HFFc6 (cell line): ENCODE results near the gene CHMP2A. TPM values are rescaled to one million over a fixed set of nuclear protein-coding genes. Genes with fewer than 3 reads are reported as not detected.
"Not testable (repeated sequence)": the region's sequence is repeated elsewhere in the genome, so short reads cannot be mapped to it uniquely, and the experiment has no call there.

Experiments used
- DNase-seq: peaks from one replicate; pipeline ENCODE4 v3.0.0-alpha.2; 2018
- H3K27ac Mint-ChIP-seq: 2 replicates; pipeline ENCODE4 v1.8.0; 2020; ENCODE audit warnings: mild to moderate bottlenecking, mixed read lengths
- H3K27me3 Mint-ChIP-seq: 2 replicates; pipeline ENCODE4 v1.8.0; 2021; ENCODE audit warnings: mild to moderate bottlenecking, moderate library complexity, mixed read lengths; ENCODE audit not compliant: insufficient read depth
- H3K36me3 Mint-ChIP-seq: 2 replicates; pipeline ENCODE4 v1.8.0; 2021; ENCODE audit warnings: low read depth, mixed read lengths
- H3K4me1 Mint-ChIP-seq: 2 replicates; pipeline ENCODE4 v1.8.0; 2020; ENCODE audit warnings: low read depth, mixed read lengths
- H3K4me3 Mint-ChIP-seq: 2 replicates; pipeline ENCODE4 v1.8.0; 2020; ENCODE audit warnings: mild to moderate bottlenecking, moderate library complexity, mixed read lengths
- H3K9me3 Mint-ChIP-seq: 2 replicates; pipeline ENCODE4 v1.8.0; 2020; ENCODE audit warnings: mild to moderate bottlenecking, mixed read lengths
- CTCF ChIP-seq: fragments of 200-600 bp; sonication (generic); IDR thresholded peaks from 2 replicates; pipeline ENCODE4 v1.5.0; 2021; ENCODE audit warnings: antibody characterized with exemption, mild to moderate bottlenecking
- microRNA-seq: library from miRNA; unstranded; fragments of <30 nt; microRNA quantifications from one replicate; pipeline ENCODE4, GENCODE V29; 2019
- total RNA-seq, 6 experiments: library from RNA; stranded (reverse); fragmentation: NEBNext Ultra II Directional; extraction: Animal tissue kit (Norgen Biotek cat#: 25700); gene quantifications; 2 replicates in 1 of 6; 3 replicates in 5 of 6; pipeline ENCODE4 v1.2.3, GENCODE V29; 2021

Gene CHMP2A
- total RNA-seq, 6 experiments from 2014 or later, result 100 to 126 (median 120) TPM

- H3K4me1 Mint-ChIP-seq, result peaks cover 12% of the 10 kb centered on the region
- peaks cover 5% of the 10 kb centered on the region for H3K36me3 Mint-ChIP-seq
- no peak for DNase-seq
- no peaks in the 10 kb centered on the region for H3K9me3 Mint-ChIP-seq
- no peak for TF ChIP-seq CTCF
- no peak overlapping the region for H3K4me3 Mint-ChIP-seq
- H3K27ac Mint-ChIP-seq, result no peak overlapping the region
- H3K27me3 Mint-ChIP-seq, result peaks cover 9% of the 10 kb centered on the region
Observed at GRCh38 chr19:58513213-58513693, 41.7 kb downstream of the CHMP2A start.

- no peak for TF ChIP-seq CTCF
- no peak for DNase-seq
- Mint-ChIP-seq H3K4me1 (peaks cover 7% of the 10 kb centered on the region; the same call in 1 of the 2 replicates), H3K4me3 (no peak within 1 kb of the TSS), H3K27me3 (peaks cover 9% of the 10 kb centered on the region), H3K27ac (no peak within 1 kb of the TSS), H3K9me3 (peaks cover 10% of the 10 kb centered on the region), H3K36me3 (peaks cover 16% of the 10 kb centered on the region)
Observed at GRCh38 chr19:58511353-58512208, 43.3 kb downstream of the CHMP2A start, which contains the start of gene SLC27A5. Gene SLC27A5 (minus strand): TSS chr19:58511992. CDS start chr19:58511955, 37 bp downstream.

GRCh38 chr19:58510084-58510862 lies 44.6 kb downstream of the CHMP2A start:
- no peak for TF ChIP-seq CTCF
- Mint-ChIP-seq H3K4me1 (peaks cover under 1% of the 10 kb centered on the region; the same call in 1 of the 2 replicates), H3K36me3 (peaks cover 11% of the 10 kb centered on the region), H3K4me3 (no peak overlapping the region), H3K27ac (no peak overlapping the region), H3K27me3 (peaks cover 7% of the 10 kb centered on the region), H3K9me3 (peaks cover 10% of the 10 kb centered on the region)
- DNase-seq, result no peak

- no peak overlapping the region for H3K4me3 Mint-ChIP-seq
- H3K9me3 Mint-ChIP-seq, result peaks cover 10% of the 10 kb centered on the region
- no peak for TF ChIP-seq CTCF
- no peak for DNase-seq
- H3K27ac Mint-ChIP-seq, result no peak overlapping the region
- H3K4me1 Mint-ChIP-seq, result no peaks in the 10 kb centered on the region
- peaks cover 11% of the 10 kb centered on the region for H3K36me3 Mint-ChIP-seq
- H3K27me3 Mint-ChIP-seq, result peaks cover 5% of the 10 kb centered on the region
Observed at GRCh38 chr19:58509731-58510083, 45.2 kb downstream of the CHMP2A start.

GRCh38 chr19:58507602-58508223 lies 47.2 kb downstream of the CHMP2A start:
- Mint-ChIP-seq H3K9me3 (peaks cover 10% of the 10 kb centered on the region), H3K36me3 (peaks cover 11% of the 10 kb centered on the region)
- not testable (repeated sequence) for H3K27me3 Mint-ChIP-seq, H3K4me3 Mint-ChIP-seq, DNase-seq, H3K4me1 Mint-ChIP-seq, H3K27ac Mint-ChIP-seq

Small RNAs within 50 kb of the gene (microRNA-seq; reads per million reads assigned to microRNA genes)
- gene MIR6807, result 2.3 reads per million

Other genes starting within 250 kb of the CHMP2A start
- gene ERVK3-1, start 249.7 kb downstream of the CHMP2A start, total RNA-seq, result 10 to 100 TPM; 24.0 to 31.2 (median 28.2) TPM
- 1 to 10 TPM; 2.5 to 3.0 (median 2.8) TPM for gene ZSCAN22, start 228.1 kb downstream of the CHMP2A start, total RNA-seq
- 10 to 100 TPM; 21.2 to 36.9 (median 25.4) TPM for gene A1BG, start 201.6 kb downstream of the CHMP2A start, total RNA-seq
- gene ZNF497, start 192.4 kb downstream of the CHMP2A start, total RNA-seq, result under 1 TPM; 0.16 to 0.35 (median 0.27) TPM
- 1 to 10 TPM in 2 of 6 experiments, under 1 TPM in 4; 0.63 to 1.3 (median 0.75) TPM for gene ZNF837, start 174.1 kb downstream of the CHMP2A start, total RNA-seq
- gene RPS5, start 167.8 kb downstream of the CHMP2A start, total RNA-seq, result 1,000 to 10,000 TPM in 4 of 6 experiments, 100 to 1,000 TPM in 2; 958 to 1,072 (median 1,017) TPM
- under 1 TPM in 2 of 6 experiments, not detected in 4; 0.26 to 0.39 TPM for gene RNF225, start 159.4 kb downstream of the CHMP2A start, total RNA-seq
- 10 to 100 TPM; 13.3 to 15.0 (median 14.0) TPM for gene ZNF584, start 146.5 kb downstream of the CHMP2A start, total RNA-seq
- 1 to 10 TPM; 4.0 to 5.2 (median 4.5) TPM for gene ZNF132, start 115.0 kb downstream of the CHMP2A start, total RNA-seq
- 1 to 10 TPM; 3.8 to 5.9 (median 4.7) TPM for gene ZNF324B, start 103.5 kb downstream of the CHMP2A start, total RNA-seq
- gene ZNF324, start 88.0 kb downstream of the CHMP2A start, total RNA-seq, result 1 to 10 TPM; 5.6 to 7.5 (median 6.8) TPM
- 1 to 10 TPM; 5.7 to 6.9 (median 6.2) TPM for gene ZNF446, start 78.8 kb downstream of the CHMP2A start, total RNA-seq
- gene SLC27A5, start 43.1 kb downstream of the CHMP2A start, total RNA-seq, result 1 to 10 TPM; 2.0 to 5.7 (median 2.6) TPM
- gene ZBTB45, start 35.3 kb downstream of the CHMP2A start, total RNA-seq, result 10 to 100 TPM; 15.0 to 17.4 (median 16.7) TPM
- gene TRIM28, start 11.0 kb downstream of the CHMP2A start, total RNA-seq, result 100 to 1,000 TPM; 376 to 529 (median 445) TPM
- gene UBE2M, start 3.5 kb upstream of the CHMP2A start, total RNA-seq, result 100 to 1,000 TPM in 5 of 6 experiments, 10 to 100 TPM in 1; 91.5 to 114 (median 106) TPM
- 10 to 100 TPM in 3 of 6 experiments, 1 to 10 TPM in 3; 8.3 to 12.4 (median 9.3) TPM for gene MZF1, start 18.2 kb upstream of the CHMP2A start, total RNA-seq